ENCODE data around the gene ZNF653. TPM values are rescaled to one million over a fixed set of nuclear protein-coding genes. Genes with fewer than 3 reads are reported as not detected.

ZNF653 gene
- total and polyA plus RNA-seq, 9 of the 15 experiments (the other 6 are each of a cell fraction or from before 2014, with no cell fraction given) = 1.6 to 8.0 (median 4.2) TPM; not detected in 2

DNA sequence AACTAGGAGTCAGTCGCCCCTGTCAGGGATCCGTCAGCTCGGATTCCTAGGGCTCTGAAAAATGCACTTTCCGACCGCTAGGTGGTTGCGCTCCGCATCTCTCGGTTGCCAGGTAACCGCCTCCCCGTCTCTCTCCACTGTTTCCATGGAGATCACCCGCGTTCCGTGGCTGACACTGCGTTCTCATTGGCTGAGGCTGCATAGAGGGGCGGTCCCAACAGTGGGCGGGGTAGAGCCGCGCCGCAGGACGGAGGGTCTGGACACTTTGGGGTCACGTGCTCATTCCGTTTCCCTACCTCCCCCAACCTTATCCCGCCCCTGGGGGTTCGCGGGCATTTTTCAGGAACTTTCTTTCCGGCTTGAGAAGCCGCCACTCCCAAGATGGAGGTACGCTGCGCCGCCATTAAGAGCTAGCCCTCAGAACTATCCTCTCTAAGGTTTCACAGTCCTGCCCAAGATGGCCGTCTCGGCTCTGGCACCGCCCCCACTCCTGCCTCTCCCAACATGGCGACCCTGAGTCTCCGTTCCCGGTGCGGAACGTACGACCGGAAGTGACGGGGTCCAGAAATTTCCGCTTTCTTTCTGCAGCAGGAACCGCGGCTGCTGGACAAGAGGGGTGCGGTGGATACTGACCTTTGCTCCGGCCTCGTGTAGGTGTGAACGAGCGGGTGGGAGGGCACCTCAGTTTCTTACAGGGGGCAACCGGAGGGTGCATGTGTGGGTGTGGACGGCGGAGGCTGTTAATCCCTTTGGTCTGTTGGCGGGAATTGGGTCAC, 70.4 kb downstream of the ZNF653 start, which contains the start of the genes ODAD3 and PRKCSH (continued):
- TF ChIP-seq, protein P1, sequence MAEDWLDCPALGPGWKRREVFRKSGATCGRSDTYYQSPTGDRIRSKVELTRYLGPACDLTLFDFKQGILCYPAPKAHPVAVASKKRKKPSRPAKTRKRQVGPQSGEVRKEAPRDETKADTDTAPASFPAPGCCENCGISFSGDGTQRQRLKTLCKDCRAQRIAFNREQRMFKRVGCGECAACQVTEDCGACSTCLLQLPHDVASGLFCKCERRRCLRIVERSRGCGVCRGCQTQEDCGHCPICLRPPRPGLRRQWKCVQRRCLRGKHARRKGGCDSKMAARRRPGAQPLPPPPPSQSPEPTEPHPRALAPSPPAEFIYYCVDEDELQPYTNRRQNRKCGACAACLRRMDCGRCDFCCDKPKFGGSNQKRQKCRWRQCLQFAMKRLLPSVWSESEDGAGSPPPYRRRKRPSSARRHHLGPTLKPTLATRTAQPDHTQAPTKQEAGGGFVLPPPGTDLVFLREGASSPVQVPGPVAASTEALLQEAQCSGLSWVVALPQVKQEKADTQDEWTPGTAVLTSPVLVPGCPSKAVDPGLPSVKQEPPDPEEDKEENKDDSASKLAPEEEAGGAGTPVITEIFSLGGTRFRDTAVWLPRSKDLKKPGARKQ (CRISPR knock-in tag; IDR thresholded peaks at IDR 0.05) = no peak
- TF ChIP-seq HLTF (IDR thresholded peaks at IDR 0.05) (no peak), ETV5 (CRISPR knock-in tag; IDR thresholded peaks at IDR 0.05; ENCODE audit: low read depth) (peak; percentile 86), ZEB2 (IDR thresholded peaks at IDR 0.05) (no peak), HDAC2 (IDR thresholded peaks at IDR 0.05) (peak; percentile 93), ZNF274 (IDR thresholded peaks at IDR 0.05; ENCODE audit: borderline replicate concordance, low read depth, low read length) (no peak), ZNF75A (CRISPR knock-in tag; IDR thresholded peaks at IDR 0.05) (no peak), MIER1 (IDR thresholded peaks at IDR 0.05; ENCODE audit: low read depth) (no peak), ZNF583 (CRISPR knock-in tag; IDR thresholded peaks at IDR 0.05) (no peak), ARID2 (IDR thresholded peaks at IDR 0.05) (no peak), NRF1 (conservative IDR thresholded peaks at IDR 0.05 in 1 of 2, IDR thresholded peaks at IDR 0.05 in 1 of 2) (peak; percentile 82 to 85), RFX7 (CRISPR knock-in tag; IDR thresholded peaks at IDR 0.05) (no peak), CAMTA2 (CRISPR knock-in tag; conservative IDR thresholded peaks at IDR 0.05) (no peak), SLC30A9 (CRISPR knock-in tag; IDR thresholded peaks at IDR 0.05) (no peak), CTBP1 (IDR thresholded peaks at IDR 0.05; ENCODE audit: borderline replicate concordance) (peak; percentile 94), FOXA1 (IDR thresholded peaks at IDR 0.05; ENCODE audit: borderline replicate concordance) (no peak), ZNF551 (CRISPR knock-in tag; IDR thresholded peaks at IDR 0.05) (no peak), XRCC5 (IDR thresholded peaks at IDR 0.05; ENCODE audit: low read depth, low read length) (no peak), ESRRA (IDR thresholded peaks at IDR 0.05; ENCODE audit: borderline replicate concordance, low read depth) (peak; percentile 45)
- TF ChIP-seq, protein P2, sequence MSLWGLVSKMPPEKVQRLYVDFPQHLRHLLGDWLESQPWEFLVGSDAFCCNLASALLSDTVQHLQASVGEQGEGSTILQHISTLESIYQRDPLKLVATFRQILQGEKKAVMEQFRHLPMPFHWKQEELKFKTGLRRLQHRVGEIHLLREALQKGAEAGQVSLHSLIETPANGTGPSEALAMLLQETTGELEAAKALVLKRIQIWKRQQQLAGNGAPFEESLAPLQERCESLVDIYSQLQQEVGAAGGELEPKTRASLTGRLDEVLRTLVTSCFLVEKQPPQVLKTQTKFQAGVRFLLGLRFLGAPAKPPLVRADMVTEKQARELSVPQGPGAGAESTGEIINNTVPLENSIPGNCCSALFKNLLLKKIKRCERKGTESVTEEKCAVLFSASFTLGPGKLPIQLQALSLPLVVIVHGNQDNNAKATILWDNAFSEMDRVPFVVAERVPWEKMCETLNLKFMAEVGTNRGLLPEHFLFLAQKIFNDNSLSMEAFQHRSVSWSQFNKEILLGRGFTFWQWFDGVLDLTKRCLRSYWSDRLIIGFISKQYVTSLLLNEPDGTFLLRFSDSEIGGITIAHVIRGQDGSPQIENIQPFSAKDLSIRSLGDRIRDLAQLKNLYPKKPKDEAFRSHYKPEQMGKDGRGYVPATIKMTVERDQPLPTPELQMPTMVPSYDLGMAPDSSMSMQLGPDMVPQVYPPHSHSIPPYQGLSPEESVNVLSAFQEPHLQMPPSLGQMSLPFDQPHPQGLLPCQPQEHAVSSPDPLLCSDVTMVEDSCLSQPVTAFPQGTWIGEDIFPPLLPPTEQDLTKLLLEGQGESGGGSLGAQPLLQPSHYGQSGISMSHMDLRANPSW (CRISPR knock-in tag; IDR thresholded peaks at IDR 0.05) = no peak
- TF ChIP-seq, protein P3, sequence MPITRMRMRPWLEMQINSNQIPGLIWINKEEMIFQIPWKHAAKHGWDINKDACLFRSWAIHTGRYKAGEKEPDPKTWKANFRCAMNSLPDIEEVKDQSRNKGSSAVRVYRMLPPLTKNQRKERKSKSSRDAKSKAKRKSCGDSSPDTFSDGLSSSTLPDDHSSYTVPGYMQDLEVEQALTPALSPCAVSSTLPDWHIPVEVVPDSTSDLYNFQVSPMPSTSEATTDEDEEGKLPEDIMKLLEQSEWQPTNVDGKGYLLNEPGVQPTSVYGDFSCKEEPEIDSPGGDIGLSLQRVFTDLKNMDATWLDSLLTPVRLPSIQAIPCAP (CRISPR knock-in tag; IDR thresholded peaks at IDR 0.05; ENCODE audit: borderline replicate concordance) = no peak
- TF ChIP-seq, protein P4, sequence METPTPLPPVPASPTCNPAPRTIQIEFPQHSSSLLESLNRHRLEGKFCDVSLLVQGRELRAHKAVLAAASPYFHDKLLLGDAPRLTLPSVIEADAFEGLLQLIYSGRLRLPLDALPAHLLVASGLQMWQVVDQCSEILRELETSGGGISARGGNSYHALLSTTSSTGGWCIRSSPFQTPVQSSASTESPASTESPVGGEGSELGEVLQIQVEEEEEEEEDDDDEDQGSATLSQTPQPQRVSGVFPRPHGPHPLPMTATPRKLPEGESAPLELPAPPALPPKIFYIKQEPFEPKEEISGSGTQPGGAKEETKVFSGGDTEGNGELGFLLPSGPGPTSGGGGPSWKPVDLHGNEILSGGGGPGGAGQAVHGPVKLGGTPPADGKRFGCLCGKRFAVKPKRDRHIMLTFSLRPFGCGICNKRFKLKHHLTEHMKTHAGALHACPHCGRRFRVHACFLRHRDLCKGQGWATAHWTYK (CRISPR knock-in tag; IDR thresholded peaks at IDR 0.05) = no peak

Data from K562 (cell line).